ENCODE measurements around the gene BCAS1.

DNA sequence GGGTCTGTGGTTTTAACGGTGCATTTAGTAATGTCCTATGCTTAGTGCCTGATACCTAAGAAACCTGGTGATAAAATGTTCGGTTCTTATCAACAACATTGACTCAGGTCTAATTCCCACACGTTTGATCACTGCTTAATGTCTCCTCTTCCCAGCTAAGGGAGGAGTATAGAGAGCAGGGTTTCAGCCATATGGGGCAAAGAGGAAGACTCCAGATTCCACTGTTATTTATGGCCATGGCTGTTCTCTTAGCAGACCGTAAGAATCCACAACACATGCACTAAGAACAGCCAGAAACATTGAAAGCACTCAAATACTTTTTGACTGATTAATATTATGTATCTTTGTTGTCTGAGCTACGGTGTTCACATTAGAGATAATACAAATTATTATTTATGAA, 112.1 kb downstream of the BCAS1 start:
- TF ChIP-seq SUZ12 (IDR thresholded peaks at IDR 0.05; ENCODE audit: extremely low read depth, insufficient read depth, insufficient read length) (no peak), YY1 (IDR thresholded peaks at IDR 0.05; ENCODE audit: insufficient read depth, insufficient read length) (no peak), ZNF274 (IDR thresholded peaks at IDR 0.05; ENCODE audit: low read depth, low read length) (no peak)

Measured in NT2/D1 (cell line).